ENCODE data around the gene VPS72.
A peak's percentile ranks its signal among the peaks of the same experiment; 100 is the strongest.
"Not testable (repeated sequence)": the region's sequence is repeated elsewhere in the genome, so short reads cannot be mapped to it uniquely, and the experiment has no call there.

Gene VPS72

GRCh38 chr1:151189637-151190445 is at the start of gene VPS72:
VPS72 (minus strand) TSS chr1:151190197; CDS start chr1:151190121, 76 bp downstream.
- peak; percentile 89 for DNase-seq (ENCODE audit: low spot score)

- no peak for DNase-seq (ENCODE audit: low spot score)
Measured at GRCh38 chr1:151238467-151238739, 48.4 kb upstream of the VPS72 start.

GRCh38 chr1:151237678-151238466 is 47.9 kb upstream of the VPS72 start:
- DNase-seq (ENCODE audit: low spot score) = no peak

GRCh38 chr1:151235235-151235634 is 45.2 kb upstream of the VPS72 start:
- no peak for DNase-seq (ENCODE audit: low spot score)

- DNase-seq (ENCODE audit: low spot score) = no peak
Measured at GRCh38 chr1:151222130-151222529, 32.1 kb upstream of the VPS72 start.

- DNase-seq (ENCODE audit: low spot score) = no peak
Measured at GRCh38 chr1:151221616-151222015, 31.6 kb upstream of the VPS72 start.

GRCh38 chr1:151213560-151213959 is 23.6 kb upstream of the VPS72 start:
- no peak for DNase-seq (ENCODE audit: low spot score)

- DNase-seq (ENCODE audit: low spot score) = no peak
Measured at GRCh38 chr1:151211972-151212705, 22.1 kb upstream of the VPS72 start.

- DNase-seq (ENCODE audit: low spot score) = no peak
Measured at GRCh38 chr1:151210830-151211229, 20.8 kb upstream of the VPS72 start.

- not testable (repeated sequence) for DNase-seq (ENCODE audit: low spot score)
Measured at GRCh38 chr1:151205381-151205965, 15.5 kb upstream of the VPS72 start.

GRCh38 chr1:151199873-151200581 is 10.0 kb upstream of the VPS72 start:
- DNase-seq (ENCODE audit: low spot score) = no peak

GRCh38 chr1:151198254-151199127 is 8.5 kb upstream of the VPS72 start, which contains the start of gene PIP5K1A:
PIP5K1A (plus strand) TSS chr1:151198552; CDS start chr1:151198997, 445 bp downstream.
- peak; percentile 98 for DNase-seq (ENCODE audit: low spot score)

GRCh38 chr1:151197863-151198253 is 7.9 kb upstream of the VPS72 start:
- DNase-seq (ENCODE audit: low spot score) = no peak

- peak; percentile 52 for DNase-seq (ENCODE audit: low spot score)
Measured at GRCh38 chr1:151196292-151196800, 6.3 kb upstream of the VPS72 start.

- DNase-seq (ENCODE audit: low spot score) = not testable (repeated sequence)
Measured at GRCh38 chr1:151194894-151195594, 5.0 kb upstream of the VPS72 start.

- no peak for DNase-seq (ENCODE audit: low spot score)
Measured at GRCh38 chr1:151193856-151194255, 3.9 kb upstream of the VPS72 start.

- DNase-seq (ENCODE audit: low spot score) = no peak
Measured at GRCh38 chr1:151193304-151193703, 3.3 kb upstream of the VPS72 start.

GRCh38 chr1:151192047-151192446 is 2.0 kb upstream of the VPS72 start:
- no peak for DNase-seq (ENCODE audit: low spot score)

GRCh38 chr1:151188667-151189066 is 1.3 kb downstream of the VPS72 start:
- DNase-seq (ENCODE audit: low spot score) = not testable (repeated sequence)

GRCh38 chr1:151187205-151187604 is 2.8 kb downstream of the VPS72 start:
- DNase-seq (ENCODE audit: low spot score) = no peak

All from ecto neural progenitor cell (in vitro differentiated cells).